LNCaP clone FGC (cell line): ENCODE data around the gene ATP11A.

Experiments used
- DNase-seq: peaks from one replicate; pipeline ENCODE4 v3.0.0-alpha.2; 2011; ENCODE audit warnings: low read depth
- H3K4me3 ChIP-seq: 2 replicates; pipeline ENCODE4 v1.5.1; 2011; ENCODE audit warnings: mild to moderate bottlenecking, low read depth, low read length, control low read depth
- TF ChIP-seq, protein P1 (sequence below): IDR thresholded peaks from 2 replicates; pipeline ENCODE4 v1.5.1; 2012; ENCODE audit warnings: mild to moderate bottlenecking; ENCODE audit not compliant: control insufficient read depth, insufficient read depth; ENCODE audit errors: extremely low read depth

Gene ATP11A

DNA sequence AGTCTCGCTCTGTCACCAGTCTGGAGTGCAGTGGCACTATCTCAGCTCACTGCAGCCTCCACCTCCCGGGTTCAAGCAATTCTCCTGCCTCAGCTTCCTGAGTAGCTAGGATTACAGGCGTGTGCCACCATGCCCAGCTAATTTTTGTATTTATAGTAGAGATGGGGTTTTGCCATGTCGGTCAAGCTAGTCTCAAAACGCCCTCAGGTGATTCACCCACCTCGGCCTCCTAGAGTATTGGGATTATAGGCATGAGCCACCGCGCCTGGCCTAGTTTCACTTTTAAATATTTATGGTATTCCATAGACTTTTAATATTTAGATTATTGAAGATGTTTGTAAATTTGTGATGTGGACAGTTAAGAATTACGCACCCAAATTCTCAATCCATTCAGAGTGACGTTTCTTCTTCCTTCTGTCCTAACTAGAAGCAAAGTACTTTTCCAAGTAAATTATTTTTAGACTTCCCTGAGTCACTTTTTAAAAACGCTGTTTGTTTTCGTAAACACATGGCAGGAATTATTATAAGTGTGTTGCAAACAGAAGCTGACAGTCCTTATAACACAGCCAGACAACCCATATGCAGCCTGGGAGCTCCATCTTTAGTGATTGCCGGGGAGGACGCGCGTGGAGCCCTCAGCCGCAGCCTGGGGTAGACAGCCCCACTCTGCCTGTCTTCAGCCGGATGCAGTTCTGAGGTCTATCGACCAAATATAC, 131.7 kb downstream of the ATP11A start:
- DNase-seq: no peak
- TF ChIP-seq, protein P1, sequence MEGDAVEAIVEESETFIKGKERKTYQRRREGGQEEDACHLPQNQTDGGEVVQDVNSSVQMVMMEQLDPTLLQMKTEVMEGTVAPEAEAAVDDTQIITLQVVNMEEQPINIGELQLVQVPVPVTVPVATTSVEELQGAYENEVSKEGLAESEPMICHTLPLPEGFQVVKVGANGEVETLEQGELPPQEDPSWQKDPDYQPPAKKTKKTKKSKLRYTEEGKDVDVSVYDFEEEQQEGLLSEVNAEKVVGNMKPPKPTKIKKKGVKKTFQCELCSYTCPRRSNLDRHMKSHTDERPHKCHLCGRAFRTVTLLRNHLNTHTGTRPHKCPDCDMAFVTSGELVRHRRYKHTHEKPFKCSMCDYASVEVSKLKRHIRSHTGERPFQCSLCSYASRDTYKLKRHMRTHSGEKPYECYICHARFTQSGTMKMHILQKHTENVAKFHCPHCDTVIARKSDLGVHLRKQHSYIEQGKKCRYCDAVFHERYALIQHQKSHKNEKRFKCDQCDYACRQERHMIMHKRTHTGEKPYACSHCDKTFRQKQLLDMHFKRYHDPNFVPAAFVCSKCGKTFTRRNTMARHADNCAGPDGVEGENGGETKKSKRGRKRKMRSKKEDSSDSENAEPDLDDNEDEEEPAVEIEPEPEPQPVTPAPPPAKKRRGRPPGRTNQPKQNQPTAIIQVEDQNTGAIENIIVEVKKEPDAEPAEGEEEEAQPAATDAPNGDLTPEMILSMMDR: no peak
- H3K4me3 ChIP-seq: no peak overlapping the region

DNA sequence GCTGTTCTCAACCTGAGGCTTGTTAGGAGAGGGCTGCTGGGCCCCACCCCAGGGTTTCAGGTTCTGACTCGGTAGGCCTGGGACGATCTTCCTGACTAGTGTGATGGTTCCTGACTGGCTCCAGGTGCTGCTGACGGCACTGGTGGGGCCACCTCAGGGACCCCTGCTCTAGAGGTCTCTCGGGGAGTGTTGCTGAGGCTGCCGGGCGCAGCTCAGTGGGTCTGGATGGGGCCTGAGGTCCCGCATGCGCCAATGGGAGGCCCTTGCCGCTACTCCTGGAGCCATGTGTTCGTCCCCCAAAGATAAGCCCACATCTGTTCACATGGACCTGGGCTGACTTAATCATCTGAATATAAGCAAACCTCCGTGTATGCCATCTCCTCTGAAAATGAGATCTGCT, 133.0 kb downstream of the ATP11A start:
- DNase-seq: no peak
- TF ChIP-seq, protein P1: no peak
- no peak overlapping the region for H3K4me3 ChIP-seq

DNA sequence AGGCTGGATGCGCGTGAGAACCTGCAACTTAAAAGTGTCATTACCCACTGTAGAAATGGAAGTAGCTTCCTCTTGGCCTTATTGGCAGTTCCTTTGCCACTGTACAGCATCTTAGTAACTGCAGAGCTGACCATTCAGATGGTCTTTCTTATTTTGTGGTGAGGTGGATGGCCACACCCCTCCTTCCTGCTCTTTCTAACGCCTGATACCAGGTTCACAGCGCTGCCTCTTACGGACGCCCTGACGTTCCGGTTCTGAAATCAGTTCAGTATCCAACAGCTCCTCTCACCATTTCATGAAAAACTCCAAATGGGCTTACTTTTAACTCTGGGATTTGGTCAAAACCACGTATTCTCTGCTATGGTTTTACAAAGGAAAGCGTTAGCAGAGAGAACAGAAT, 134.6 kb downstream of the ATP11A start:
- TF ChIP-seq, protein P1: no peak
- H3K4me3 ChIP-seq: no peak overlapping the region
- DNase-seq: no peak

DNA sequence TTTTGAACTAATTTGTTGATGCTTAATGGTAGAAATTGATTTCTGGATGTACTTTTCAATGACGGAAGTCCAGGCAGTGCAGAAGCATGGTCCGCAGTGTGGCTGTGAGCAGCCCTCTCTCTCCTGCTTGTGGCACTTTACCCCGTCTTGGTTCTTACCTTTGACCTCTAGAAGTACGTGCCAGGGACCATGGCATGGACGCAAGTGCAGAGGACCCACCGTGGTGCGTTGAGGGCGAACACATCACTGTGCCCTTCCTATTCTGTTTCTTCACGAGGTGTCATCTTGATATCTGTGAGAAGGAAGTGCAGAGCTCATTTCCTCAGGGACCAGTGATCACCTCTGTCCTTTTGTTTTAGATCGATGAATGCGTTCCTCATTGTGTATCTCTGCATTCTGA, 135.2 kb downstream of the ATP11A start:
- DNase-seq: no peak
- H3K4me3 ChIP-seq: no peak overlapping the region
- TF ChIP-seq, protein P1: no peak

DNA sequence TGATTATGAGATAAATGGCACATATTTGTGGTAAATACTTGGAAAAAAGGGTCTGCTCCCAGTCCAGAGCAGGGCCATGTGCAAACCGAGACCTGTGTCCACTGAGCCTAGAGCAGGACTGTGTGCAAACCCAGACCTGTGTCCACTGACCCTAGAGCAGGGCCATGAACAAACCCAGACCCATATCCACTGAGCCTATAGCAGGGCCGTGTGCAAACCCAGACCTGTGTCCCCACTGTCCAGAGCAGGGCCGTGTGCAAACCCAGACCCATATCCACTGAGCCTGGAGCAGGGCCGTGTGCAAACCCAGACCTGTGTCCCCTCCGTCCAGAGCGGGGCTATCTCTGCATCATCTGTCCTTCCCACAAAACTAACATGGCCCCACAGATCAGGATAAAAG, 136.0 kb downstream of the ATP11A start:
- no peak overlapping the region for H3K4me3 ChIP-seq
- no peak for DNase-seq
- TF ChIP-seq, protein P1: no peak

DNA sequence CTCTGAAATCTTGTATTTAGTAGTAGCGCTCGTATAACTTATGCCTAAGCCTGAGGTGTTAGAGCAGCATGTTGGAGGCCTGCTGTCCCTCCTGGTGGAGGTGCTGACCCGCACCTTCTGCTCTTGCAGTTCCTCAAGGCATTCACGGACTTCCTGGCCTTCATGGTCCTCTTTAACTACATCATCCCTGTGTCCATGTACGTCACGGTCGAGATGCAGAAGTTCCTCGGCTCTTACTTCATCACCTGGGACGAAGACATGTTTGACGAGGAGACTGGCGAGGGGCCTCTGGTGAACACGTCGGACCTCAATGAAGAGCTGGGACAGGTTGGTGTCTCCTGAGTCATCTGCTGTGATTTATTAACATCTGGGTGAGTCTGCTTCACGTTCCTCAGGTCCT, 136.7 kb downstream of the ATP11A start:
- TF ChIP-seq, protein P1: no peak
- H3K4me3 ChIP-seq: no peak overlapping the region
- DNase-seq: no peak

DNA sequence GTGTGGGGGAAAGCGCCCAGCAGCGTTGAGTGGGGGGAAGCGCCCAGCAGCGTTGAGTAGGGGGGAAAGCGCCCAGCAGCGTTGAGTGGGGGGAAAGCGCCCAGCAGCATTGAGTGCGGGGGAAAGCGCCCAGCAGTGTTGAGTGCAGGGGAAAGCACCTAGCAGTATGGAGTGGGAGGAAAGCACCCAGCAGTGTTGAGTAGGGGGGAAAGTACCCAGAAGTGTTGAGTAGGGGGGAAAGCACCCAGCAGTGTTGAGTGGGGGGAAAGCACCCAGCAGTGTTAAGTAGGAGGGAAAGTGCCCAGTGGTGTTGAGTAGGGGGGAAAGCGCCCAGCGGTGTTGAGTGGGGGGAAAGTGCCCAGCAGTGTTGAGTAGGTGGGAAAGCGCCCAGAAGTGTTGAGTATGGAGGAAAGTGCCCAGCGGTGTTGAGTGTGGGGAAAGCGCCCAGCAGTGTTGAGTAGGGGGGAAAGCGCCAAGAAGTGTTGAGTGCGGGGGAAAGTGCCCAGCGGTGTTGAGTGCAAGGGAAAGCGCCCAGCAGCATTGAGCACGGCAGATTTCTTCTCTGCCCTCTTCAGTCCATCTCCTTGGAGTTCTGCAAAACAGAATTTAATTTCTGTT, 138.4 kb downstream of the ATP11A start:
- DNase-seq: no peak
- TF ChIP-seq, protein P1: no peak
- H3K4me3 ChIP-seq: no peak overlapping the region
